Activated CD8-positive, alpha-beta T cell treated with anti-CD3 and anti-CD28 coated beads for 36 hours (primary cell): ENCODE data around the gene STRA6. TPM values are rescaled to one million over a fixed set of nuclear protein-coding genes. Genes with fewer than 3 reads are reported as not detected.
A peak's percentile ranks its signal among the peaks of the same experiment; 100 is the strongest.

Source experiments
- ATAC-seq: fragments of 200-7000 bp; cut with Tn5 transposase; one replicate; pipeline ENCODE4 v1.10.0; 2021; ENCODE audit warnings: mild to moderate bottlenecking, moderate library complexity
- CTCF ChIA-PET: fragments of 350-600 bp; sonication (Branson Sonifier 250); formaldehyde crosslinking; loops from one replicate; lab custom pipeline; 2021; ENCODE audit warnings: antibody characterized with exemption; lab: Charles Lee
- POLR2A ChIA-PET: fragments of 350-600 bp; sonication (Branson Sonifier 250); formaldehyde crosslinking; loops from one replicate; lab custom pipeline; 2021; ENCODE audit warnings: antibody characterized with exemption; lab: Charles Lee
- DNase-seq: peaks from one replicate; pipeline ENCODE4 v3.0.0-alpha.2; 2020
- H3K27ac Mint-ChIP-seq: one replicate; pipeline ENCODE4 v1.8.0; 2021; ENCODE audit warnings: mild to moderate bottlenecking, mixed read lengths
- H3K27me3 Mint-ChIP-seq: one replicate; pipeline ENCODE4 v1.8.0; 2021; ENCODE audit warnings: mixed read lengths
- H3K36me3 Mint-ChIP-seq: one replicate; pipeline ENCODE4 v1.8.0; 2021; ENCODE audit warnings: low read depth, mixed read lengths
- H3K4me1 Mint-ChIP-seq: one replicate; pipeline ENCODE4 v1.8.0; 2021; ENCODE audit warnings: low read depth, mixed read lengths
- H3K4me3 Mint-ChIP-seq: one replicate; pipeline ENCODE4 v1.8.0; 2021; ENCODE audit warnings: mild to moderate bottlenecking, moderate library complexity, mixed read lengths
- H3K9me3 Mint-ChIP-seq: one replicate; pipeline ENCODE4 v1.8.0; 2021; ENCODE audit warnings: mixed read lengths
- CTCF ChIP-seq: fragments of 200-600 bp; IDR thresholded peaks from one replicate; pipeline ENCODE4 v1.8.0; 2022; ENCODE audit warnings: antibody characterized with exemption, mild to moderate bottlenecking
- intact Hi-C: fragments of 100-400 bp; cut with micrococcal nuclease; formaldehyde crosslinking; loops from one replicate; pipeline ENCODE4 v1.10.0; 2022
- total RNA-seq, 2 experiments: library from RNA; stranded (reverse); gene quantifications; one replicate each; pipeline ENCODE4 v1.2.3, GENCODE V29; 2021

Gene STRA6
- total RNA-seq, 2 experiments from 2014 or later, result 0.51 to 0.72 TPM

DNA sequence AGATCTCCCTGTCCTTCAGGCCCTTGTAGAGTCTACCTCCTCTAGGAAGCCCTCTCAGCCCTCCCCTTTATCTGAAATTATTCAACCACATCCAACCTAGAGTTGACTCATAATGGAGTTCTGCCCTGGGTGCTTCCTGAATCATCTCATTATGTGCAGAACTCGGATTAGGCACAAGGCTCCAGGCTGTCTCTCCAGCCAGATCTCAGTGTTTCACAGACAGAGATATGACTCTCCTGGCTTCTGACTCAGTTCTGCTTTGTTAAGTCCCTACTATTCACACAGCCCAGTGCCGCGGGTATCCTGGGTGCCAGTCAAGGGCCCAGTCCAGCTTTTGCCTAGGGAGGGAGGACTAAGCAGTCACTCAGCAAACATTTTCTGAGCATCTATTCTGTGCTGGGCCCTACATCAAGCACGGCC is 9.3 kb downstream of the STRA6 start:
- H3K4me3 Mint-ChIP-seq, result no peak overlapping the region
- POLR2A ChIA-PET, result no interaction called here
- H3K4me1 Mint-ChIP-seq, result no peaks in the 10 kb centered on the region
- no peak for TF ChIP-seq CTCF
- no peaks in the 10 kb centered on the region for H3K27me3 Mint-ChIP-seq
- DNase-seq (no peak), ATAC-seq (no peak)
- H3K36me3 Mint-ChIP-seq, result no peaks in the 10 kb centered on the region
- intact Hi-C loops, result no loop called here
- CTCF ChIA-PET, result no interaction called here
- no peaks in the 10 kb centered on the region for H3K9me3 Mint-ChIP-seq
- no peak overlapping the region for H3K27ac Mint-ChIP-seq

DNA sequence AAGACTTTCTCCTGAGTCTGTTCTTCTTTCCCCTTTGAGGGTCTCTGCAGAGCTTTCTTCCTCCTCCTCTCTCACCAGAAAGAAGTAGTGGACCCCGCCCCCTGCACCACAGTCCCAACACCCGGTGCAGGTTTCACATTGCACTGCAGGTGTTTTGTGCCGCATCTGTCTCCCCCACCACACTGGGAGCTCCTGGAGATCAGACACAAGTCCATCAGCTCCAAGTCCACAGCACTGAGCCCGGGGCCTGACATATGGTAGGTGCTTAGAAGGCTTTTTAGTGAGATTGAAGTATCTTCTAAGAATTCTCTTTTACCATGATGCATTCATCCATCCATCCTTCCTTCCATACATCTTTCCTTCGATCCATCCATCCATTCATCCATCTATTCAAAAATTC is 9.8 kb downstream of the STRA6 start:
- CTCF ChIA-PET, result no interaction called here
- POLR2A ChIA-PET, result no interaction called here
- Mint-ChIP-seq H3K36me3 (no peaks in the 10 kb centered on the region), H3K27ac (no peak overlapping the region), H3K4me3 (no peak overlapping the region), H3K27me3 (no peaks in the 10 kb centered on the region), H3K4me1 (no peaks in the 10 kb centered on the region), H3K9me3 (no peaks in the 10 kb centered on the region)
- no peak for TF ChIP-seq CTCF
- DNase-seq (no peak), ATAC-seq (no peak)
- intact Hi-C loops, result no loop called here

- Mint-ChIP-seq H3K27ac (no peak overlapping the region), H3K36me3 (no peaks in the 10 kb centered on the region), H3K27me3 (no peaks in the 10 kb centered on the region), H3K9me3 (no peaks in the 10 kb centered on the region), H3K4me3 (no peak overlapping the region), H3K4me1 (no peaks in the 10 kb centered on the region)
- ATAC-seq (no peak), DNase-seq (no peak)
- ChIA-PET POLR2A (no interaction called here), CTCF (no interaction called here)
- no peak for TF ChIP-seq CTCF
- intact Hi-C loops, result no loop called here
Observed at GRCh38 chr15:74191798-74192197, 10.8 kb downstream of the STRA6 start.

DNA sequence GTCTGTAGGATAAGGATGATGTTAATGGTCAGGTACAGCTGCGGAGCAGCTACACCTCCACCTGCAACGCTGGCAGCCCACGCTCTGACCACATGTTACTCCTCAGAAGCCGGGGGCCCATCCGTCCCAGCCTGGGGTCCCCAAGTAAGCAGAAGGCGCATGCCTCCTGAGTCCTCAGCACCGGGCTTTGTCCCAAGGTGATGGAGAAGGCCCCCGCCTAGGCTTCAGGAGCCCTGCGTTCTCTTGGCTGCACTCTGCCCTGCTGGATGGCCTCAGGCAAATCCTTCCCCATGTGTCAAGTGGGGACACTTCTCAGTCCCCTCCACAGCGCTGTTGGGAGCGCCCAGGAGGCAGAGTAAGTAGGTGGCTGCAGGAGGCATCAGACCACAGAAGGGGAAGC is 14.4 kb downstream of the STRA6 start:
- Mint-ChIP-seq H3K36me3 (no peaks in the 10 kb centered on the region), H3K27ac (no peak overlapping the region), H3K27me3 (no peaks in the 10 kb centered on the region), H3K4me3 (no peak overlapping the region), H3K9me3 (no peaks in the 10 kb centered on the region), H3K4me1 (no peaks in the 10 kb centered on the region)
- TF ChIP-seq CTCF, result no peak
- ATAC-seq, result no peak
- ChIA-PET POLR2A (no interaction called here), CTCF (no interaction called here)
- intact Hi-C loops, result no loop called here
- no peak for DNase-seq

DNA sequence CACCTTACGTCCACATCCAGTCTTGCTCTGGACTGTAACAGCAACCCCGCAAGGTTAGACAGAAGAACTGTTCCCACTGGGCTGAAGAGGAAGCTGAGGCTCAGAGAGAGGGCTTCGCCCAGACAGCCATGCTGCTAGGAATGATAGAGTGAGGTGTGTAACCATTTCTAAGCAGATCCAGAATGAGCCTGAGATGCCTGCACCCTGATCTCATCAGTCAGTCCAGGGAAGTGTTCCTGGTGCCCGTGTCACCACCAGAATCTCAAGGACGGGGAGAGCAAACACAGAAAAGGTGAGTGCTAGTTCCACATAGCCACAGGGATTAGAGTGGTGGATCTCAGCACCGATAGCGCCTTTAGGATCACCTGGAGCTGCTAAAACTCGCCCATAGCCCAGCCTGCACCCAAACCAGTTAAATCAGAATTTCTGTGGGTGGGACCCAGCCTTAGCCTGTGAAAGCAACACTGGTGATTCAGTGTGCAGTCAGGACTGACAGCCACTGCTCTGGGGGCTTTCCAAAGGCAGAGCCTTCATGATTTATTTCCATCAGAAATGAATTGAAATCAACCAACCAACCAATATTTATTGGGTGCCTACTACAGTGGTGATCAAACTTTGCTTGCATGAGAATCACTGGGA is 16.8 kb downstream of the STRA6 start:
- intact Hi-C loops, result no loop called here
- Mint-ChIP-seq H3K9me3 (no peaks in the 10 kb centered on the region), H3K36me3 (no peaks in the 10 kb centered on the region), H3K27me3 (no peaks in the 10 kb centered on the region), H3K27ac (no peak overlapping the region), H3K4me1 (no peaks in the 10 kb centered on the region), H3K4me3 (no peak overlapping the region)
- ChIA-PET CTCF (no interaction called here), POLR2A (no interaction called here)
- ATAC-seq (peak; percentile 49), DNase-seq (peak; percentile 10)
- no peak for TF ChIP-seq CTCF
